Measurements from ENCODE around the gene ADARB2.

DNA sequence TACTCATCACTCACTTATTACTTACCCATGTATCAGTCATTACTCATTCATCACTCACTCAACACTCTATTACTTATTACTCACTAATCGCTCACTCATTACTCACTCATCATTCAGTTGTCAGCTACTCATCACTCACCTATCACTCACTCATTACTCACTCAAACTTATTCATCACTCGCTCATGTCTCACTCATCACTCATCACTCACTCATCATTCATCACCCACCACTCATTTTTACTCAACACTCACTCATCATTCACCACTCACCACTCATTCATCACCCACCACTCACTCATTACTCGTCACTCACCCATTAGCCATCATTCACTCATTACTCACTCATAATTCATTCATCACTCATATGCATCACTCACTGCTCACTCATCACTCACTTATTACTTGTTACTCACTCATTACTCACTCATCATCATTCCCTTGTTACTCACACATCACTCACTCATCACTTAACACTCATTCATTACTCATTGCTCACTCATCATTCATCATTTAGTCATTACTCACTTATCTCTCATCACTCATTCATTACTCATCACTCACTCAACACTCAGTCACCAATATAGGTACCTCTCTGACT lies 237.9 kb downstream of the ADARB2 start:
- no peak for TF ChIP-seq EP300 (IDR thresholded peaks at IDR 0.05)
- TF ChIP-seq, protein P1, sequence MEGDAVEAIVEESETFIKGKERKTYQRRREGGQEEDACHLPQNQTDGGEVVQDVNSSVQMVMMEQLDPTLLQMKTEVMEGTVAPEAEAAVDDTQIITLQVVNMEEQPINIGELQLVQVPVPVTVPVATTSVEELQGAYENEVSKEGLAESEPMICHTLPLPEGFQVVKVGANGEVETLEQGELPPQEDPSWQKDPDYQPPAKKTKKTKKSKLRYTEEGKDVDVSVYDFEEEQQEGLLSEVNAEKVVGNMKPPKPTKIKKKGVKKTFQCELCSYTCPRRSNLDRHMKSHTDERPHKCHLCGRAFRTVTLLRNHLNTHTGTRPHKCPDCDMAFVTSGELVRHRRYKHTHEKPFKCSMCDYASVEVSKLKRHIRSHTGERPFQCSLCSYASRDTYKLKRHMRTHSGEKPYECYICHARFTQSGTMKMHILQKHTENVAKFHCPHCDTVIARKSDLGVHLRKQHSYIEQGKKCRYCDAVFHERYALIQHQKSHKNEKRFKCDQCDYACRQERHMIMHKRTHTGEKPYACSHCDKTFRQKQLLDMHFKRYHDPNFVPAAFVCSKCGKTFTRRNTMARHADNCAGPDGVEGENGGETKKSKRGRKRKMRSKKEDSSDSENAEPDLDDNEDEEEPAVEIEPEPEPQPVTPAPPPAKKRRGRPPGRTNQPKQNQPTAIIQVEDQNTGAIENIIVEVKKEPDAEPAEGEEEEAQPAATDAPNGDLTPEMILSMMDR (IDR thresholded peaks at IDR 0.05) = no peak
- TF ChIP-seq POLR2AphosphoS5 (IDR thresholded peaks at IDR 0.05) = no peak

Measured in suprapubic skin (tissue), 4 donors.